ENCODE measurements around the gene ZNF106.

ZNF106 gene

DNA sequence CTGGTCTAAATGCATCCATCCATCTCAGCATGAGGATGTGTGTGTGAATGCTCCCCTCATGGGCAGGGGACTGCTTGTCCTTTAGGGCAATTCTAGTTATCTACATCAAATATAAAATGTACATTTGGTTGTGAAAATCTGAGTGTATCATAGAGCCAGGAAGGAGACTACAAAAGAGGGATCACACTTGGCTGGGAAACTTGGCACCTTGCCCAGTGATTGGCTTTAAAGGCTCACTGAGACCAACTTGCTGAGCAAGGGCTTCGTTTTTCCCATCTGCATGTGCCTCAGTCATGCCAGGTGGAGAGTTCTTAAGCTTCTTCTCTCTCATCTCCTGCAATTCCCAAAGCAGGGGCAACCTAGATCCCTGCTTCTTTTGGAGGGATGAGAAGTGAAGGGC is 126.4 kb downstream of the ZNF106 start:
- Histone ChIP-seq H3K4me3 (ENCODE audit: control insufficient read depth in 1 of 7, extremely low read depth in 1 of 7, insufficient read depth in 4 of 7, low read depth in 2 of 7, low read length in 6 of 7) (no peak overlapping the region), H3K9me3 (ENCODE audit: control extremely low read depth in 1 of 5, control insufficient read depth in 4 of 5, insufficient read depth in 2 of 5, low read depth in 1 of 5, low read length in 4 of 5) (no peaks in the 10 kb centered on the region), H3K36me3 (ENCODE audit: control insufficient read depth in 4 of 4, insufficient read depth in 4 of 4, low read length in 3 of 4) (no peaks in the 10 kb centered on the region), H3K27me3 (replicated peaks in 2 of 5; ENCODE audit: control insufficient read depth in 4 of 5, insufficient read depth in 5 of 5, low read length in 4 of 5) (no peaks in the 10 kb centered on the region), H3K4me1 (ENCODE audit: control extremely low read depth in 1 of 4, control insufficient read depth in 4 of 4, insufficient read depth in 4 of 4, low read length in 3 of 4) (peaks cover 0 to 7% (median 3%) of the 10 kb centered on the region in 4 experiments), H3K27ac (ENCODE audit: insufficient read depth in 1 of 2, low read depth in 1 of 2, low read length in 2 of 2, poor library complexity in 1 of 2, severe bottlenecking in 2 of 2) (no peak overlapping the region)
- POLR2A ChIA-PET: interaction anchor here (0.8 kb wide), 1 partner anchor 9 kb away, joined by 4 read pairs; no protein-coding TSS in a partner anchor
- CTCF ChIA-PET: interaction anchor here (1.6 kb wide), 1 partner anchor 12 kb away, joined by 4 read pairs; no protein-coding TSS in a partner anchor
- 100% methylated on average over 1 of the region's 1 CpG for WGBS (ENCODE audit: insufficient coverage)
- no peak for DNase-seq

DNA sequence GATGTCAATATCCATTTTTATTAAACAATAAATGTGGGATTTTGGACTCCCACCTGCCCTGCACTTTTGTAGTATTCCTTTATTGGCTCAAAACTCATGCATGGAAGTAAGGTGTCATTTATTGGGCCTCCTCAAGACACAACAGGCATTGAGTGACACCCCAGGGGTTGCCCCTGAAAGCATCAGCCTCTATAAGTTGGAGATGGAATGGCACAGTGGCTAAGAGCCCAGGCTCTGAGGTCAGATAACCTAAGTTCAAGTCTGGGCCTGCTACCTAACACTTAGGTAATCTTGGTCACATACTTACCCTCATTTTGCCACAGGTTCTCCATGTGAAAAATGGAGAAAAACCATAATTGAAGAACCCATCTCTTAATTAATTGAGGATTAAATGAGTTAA is 127.0 kb downstream of the ZNF106 start:
- DNase-seq: no peak
- ChIA-PET CTCF (no interaction called here), POLR2A (no interaction called here)
- H3K9me3 ChIP-seq (ENCODE audit: control extremely low read depth in 1 of 5, control insufficient read depth in 4 of 5, insufficient read depth in 2 of 5, low read depth in 1 of 5, low read length in 4 of 5): no peaks in the 10 kb centered on the region
- H3K4me1 ChIP-seq (ENCODE audit: control extremely low read depth in 1 of 4, control insufficient read depth in 4 of 4, insufficient read depth in 4 of 4, low read length in 3 of 4): peaks cover 0 to 12% (median 3%) of the 10 kb centered on the region in 4 experiments
- H3K36me3 ChIP-seq (ENCODE audit: control insufficient read depth in 4 of 4, insufficient read depth in 4 of 4, low read length in 3 of 4): no peaks in the 10 kb centered on the region
- no peak overlapping the region for H3K4me3 ChIP-seq (ENCODE audit: control insufficient read depth in 1 of 7, extremely low read depth in 1 of 7, insufficient read depth in 4 of 7, low read depth in 2 of 7, low read length in 6 of 7)
- H3K27ac ChIP-seq (ENCODE audit: insufficient read depth in 1 of 2, low read depth in 1 of 2, low read length in 2 of 2, poor library complexity in 1 of 2, severe bottlenecking in 2 of 2): no peak overlapping the region
- no peaks in the 10 kb centered on the region for H3K27me3 ChIP-seq (replicated peaks in 2 of 5; ENCODE audit: control insufficient read depth in 4 of 5, insufficient read depth in 5 of 5, low read length in 4 of 5)

DNA sequence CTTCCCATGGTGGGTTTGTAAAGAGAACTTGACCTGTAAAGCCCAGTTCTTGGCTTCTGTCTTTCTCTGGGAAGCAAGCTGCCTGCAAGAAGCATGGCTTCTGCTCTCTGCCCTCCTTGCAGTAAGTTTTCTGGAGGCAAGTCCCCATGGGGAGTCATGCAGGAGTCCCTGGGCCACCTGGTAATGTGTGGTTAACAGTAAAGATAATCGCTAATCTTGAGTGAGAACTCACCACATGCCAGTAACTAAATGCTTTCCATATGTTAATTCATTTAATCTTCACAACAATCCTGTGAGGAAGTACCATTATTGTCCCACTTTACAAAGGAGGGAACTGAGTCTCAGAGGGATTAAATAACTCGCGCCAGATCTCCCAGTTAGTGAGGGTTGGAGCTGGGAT is 127.5 kb downstream of the ZNF106 start:
- no peak overlapping the region for H3K27ac ChIP-seq (ENCODE audit: insufficient read depth in 1 of 2, low read depth in 1 of 2, low read length in 2 of 2, poor library complexity in 1 of 2, severe bottlenecking in 2 of 2)
- DNase-seq: no peak
- H3K27me3 ChIP-seq (replicated peaks in 2 of 5; ENCODE audit: control insufficient read depth in 4 of 5, insufficient read depth in 5 of 5, low read length in 4 of 5): no peaks in the 10 kb centered on the region
- H3K9me3 ChIP-seq (ENCODE audit: control extremely low read depth in 1 of 5, control insufficient read depth in 4 of 5, insufficient read depth in 2 of 5, low read depth in 1 of 5, low read length in 4 of 5): no peaks in the 10 kb centered on the region
- no CpG with 5 or more reads among the region's 3 CpGs for WGBS (ENCODE audit: insufficient coverage)
- no peaks in the 10 kb centered on the region for H3K36me3 ChIP-seq (ENCODE audit: control insufficient read depth in 4 of 4, insufficient read depth in 4 of 4, low read length in 3 of 4)
- POLR2A ChIA-PET: no interaction called here
- CTCF ChIA-PET: no interaction called here
- H3K4me1 ChIP-seq (ENCODE audit: control extremely low read depth in 1 of 4, control insufficient read depth in 4 of 4, insufficient read depth in 4 of 4, low read length in 3 of 4): peaks cover 0 to 12% (median 3%) of the 10 kb centered on the region in 4 experiments
- H3K4me3 ChIP-seq (ENCODE audit: control insufficient read depth in 1 of 7, extremely low read depth in 1 of 7, insufficient read depth in 4 of 7, low read depth in 2 of 7, low read length in 6 of 7): no peak overlapping the region

Data from common myeloid progenitor, CD34-positive (primary cell).